Liver (tissue), 3 donors: ENCODE measurements around the gene POLN.

Experiments used
- EGR1 ChIP-seq, 2 donors: IDR thresholded peaks; 2 replicates each; pipeline ENCODE4 v1.6.1; 2016 to 2018; ENCODE audit warnings: antibody characterized with exemption in 2 of 2, low read depth in 2 of 2
- FOXA2 ChIP-seq: IDR thresholded peaks from 2 replicates; pipeline ENCODE4 v1.6.1; 2016; ENCODE audit warnings: antibody characterized with exemption
- GABPA ChIP-seq, 2 donors: IDR thresholded peaks in 1 of 2; conservative IDR thresholded peaks in 1 of 2; 2 replicates each; pipeline ENCODE4 v1.6.1; 2016; ENCODE audit warnings: antibody characterized with exemption in 2 of 2, mild to moderate bottlenecking in 1 of 2, moderate library complexity in 1 of 2
- HNF4G ChIP-seq: IDR thresholded peaks from 2 replicates; pipeline ENCODE4 v1.6.1; 2016; ENCODE audit warnings: antibody characterized with exemption
- RAD21 ChIP-seq, 2 donors: IDR thresholded peaks; 2 replicates each; pipeline ENCODE4 v1.6.1; 2016; ENCODE audit warnings: antibody characterized with exemption in 2 of 2, mild to moderate bottlenecking in 2 of 2
- RXRA ChIP-seq, 2 donors: IDR thresholded peaks; 2 replicates each; pipeline ENCODE4 v1.6.1; 2017 to 2018; ENCODE audit warnings: antibody characterized with exemption in 2 of 2, mild to moderate bottlenecking in 1 of 2
- SP1 ChIP-seq: IDR thresholded peaks from 2 replicates; pipeline ENCODE4 v1.6.1; 2018; ENCODE audit warnings: antibody characterized with exemption, mild to moderate bottlenecking
- TAF1 ChIP-seq: conservative IDR thresholded peaks from 2 replicates; pipeline ENCODE4 v1.6.1; 2016; ENCODE audit warnings: antibody characterized with exemption, mild to moderate bottlenecking
- YY1 ChIP-seq: IDR thresholded peaks from 2 replicates; pipeline ENCODE4 v1.6.1; 2016; ENCODE audit warnings: antibody characterized with exemption, mild to moderate bottlenecking
- TF ChIP-seq, protein P1 (sequence below): IDR thresholded peaks from 2 replicates; pipeline ENCODE4 v1.6.1; 2016; ENCODE audit warnings: antibody characterized with exemption, mild to moderate bottlenecking
- TF ChIP-seq, protein P2 (sequence below): fragments of 150-350 bp; IDR thresholded peaks from 2 replicates; pipeline ENCODE4 v1.5.1; 2017; ENCODE audit warnings: improper control_type of control experiment, low read depth, low read length; ENCODE audit not compliant: missing input control
- TF ChIP-seq, protein P3 (sequence below): IDR thresholded peaks from 2 replicates; pipeline ENCODE4 v1.6.1; 2016; ENCODE audit warnings: antibody characterized with exemption
- donor health status: healthy.
- donor health status: healthy.

DNA sequence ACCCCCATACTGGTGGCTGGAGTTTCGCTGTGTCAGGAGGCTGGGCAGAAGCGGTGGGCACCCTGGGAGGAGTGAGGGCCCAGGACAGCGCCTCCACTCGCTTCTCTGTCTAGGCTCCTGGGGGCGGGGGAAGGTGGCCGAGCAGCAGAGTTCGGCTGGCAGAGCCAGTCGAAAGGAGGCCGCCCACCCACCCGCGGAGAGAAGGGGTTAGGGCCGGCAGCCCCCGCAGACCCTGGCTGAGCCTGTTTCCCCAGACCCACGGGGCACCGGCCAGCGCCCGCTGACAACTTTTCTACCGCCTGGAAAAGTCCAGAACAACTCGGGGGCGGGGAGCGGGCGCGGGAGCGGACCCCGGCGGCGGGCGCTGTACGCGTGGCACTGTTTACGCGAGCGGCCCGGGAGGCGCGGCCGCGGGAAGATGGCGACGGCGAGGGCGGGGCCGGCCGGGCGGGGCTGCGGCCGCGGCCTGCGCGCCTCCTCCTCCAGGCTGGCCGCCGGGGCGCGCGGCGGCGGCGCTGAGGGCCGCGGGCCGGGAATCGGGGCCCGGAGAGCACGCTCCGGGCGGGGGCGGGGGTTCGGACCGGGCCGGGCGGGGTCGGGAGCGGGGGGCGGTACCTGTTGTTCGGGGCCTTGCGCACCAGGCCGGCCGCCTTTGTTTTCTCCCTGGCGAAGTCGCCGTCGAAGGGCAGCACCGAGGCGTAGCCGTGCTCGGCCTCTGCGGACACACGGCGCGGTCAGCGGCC is 19.4 kb upstream of the POLN start:
- TF ChIP-seq, protein P1, sequence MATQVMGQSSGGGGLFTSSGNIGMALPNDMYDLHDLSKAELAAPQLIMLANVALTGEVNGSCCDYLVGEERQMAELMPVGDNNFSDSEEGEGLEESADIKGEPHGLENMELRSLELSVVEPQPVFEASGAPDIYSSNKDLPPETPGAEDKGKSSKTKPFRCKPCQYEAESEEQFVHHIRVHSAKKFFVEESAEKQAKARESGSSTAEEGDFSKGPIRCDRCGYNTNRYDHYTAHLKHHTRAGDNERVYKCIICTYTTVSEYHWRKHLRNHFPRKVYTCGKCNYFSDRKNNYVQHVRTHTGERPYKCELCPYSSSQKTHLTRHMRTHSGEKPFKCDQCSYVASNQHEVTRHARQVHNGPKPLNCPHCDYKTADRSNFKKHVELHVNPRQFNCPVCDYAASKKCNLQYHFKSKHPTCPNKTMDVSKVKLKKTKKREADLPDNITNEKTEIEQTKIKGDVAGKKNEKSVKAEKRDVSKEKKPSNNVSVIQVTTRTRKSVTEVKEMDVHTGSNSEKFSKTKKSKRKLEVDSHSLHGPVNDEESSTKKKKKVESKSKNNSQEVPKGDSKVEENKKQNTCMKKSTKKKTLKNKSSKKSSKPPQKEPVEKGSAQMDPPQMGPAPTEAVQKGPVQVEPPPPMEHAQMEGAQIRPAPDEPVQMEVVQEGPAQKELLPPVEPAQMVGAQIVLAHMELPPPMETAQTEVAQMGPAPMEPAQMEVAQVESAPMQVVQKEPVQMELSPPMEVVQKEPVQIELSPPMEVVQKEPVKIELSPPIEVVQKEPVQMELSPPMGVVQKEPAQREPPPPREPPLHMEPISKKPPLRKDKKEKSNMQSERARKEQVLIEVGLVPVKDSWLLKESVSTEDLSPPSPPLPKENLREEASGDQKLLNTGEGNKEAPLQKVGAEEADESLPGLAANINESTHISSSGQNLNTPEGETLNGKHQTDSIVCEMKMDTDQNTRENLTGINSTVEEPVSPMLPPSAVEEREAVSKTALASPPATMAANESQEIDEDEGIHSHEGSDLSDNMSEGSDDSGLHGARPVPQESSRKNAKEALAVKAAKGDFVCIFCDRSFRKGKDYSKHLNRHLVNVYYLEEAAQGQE: no peak
- TF ChIP-seq, protein P2, sequence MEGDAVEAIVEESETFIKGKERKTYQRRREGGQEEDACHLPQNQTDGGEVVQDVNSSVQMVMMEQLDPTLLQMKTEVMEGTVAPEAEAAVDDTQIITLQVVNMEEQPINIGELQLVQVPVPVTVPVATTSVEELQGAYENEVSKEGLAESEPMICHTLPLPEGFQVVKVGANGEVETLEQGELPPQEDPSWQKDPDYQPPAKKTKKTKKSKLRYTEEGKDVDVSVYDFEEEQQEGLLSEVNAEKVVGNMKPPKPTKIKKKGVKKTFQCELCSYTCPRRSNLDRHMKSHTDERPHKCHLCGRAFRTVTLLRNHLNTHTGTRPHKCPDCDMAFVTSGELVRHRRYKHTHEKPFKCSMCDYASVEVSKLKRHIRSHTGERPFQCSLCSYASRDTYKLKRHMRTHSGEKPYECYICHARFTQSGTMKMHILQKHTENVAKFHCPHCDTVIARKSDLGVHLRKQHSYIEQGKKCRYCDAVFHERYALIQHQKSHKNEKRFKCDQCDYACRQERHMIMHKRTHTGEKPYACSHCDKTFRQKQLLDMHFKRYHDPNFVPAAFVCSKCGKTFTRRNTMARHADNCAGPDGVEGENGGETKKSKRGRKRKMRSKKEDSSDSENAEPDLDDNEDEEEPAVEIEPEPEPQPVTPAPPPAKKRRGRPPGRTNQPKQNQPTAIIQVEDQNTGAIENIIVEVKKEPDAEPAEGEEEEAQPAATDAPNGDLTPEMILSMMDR: no peak
- TF ChIP-seq HNF4G (no peak), RAD21 (IDR thresholded peaks at IDR 0.05) (no peak), SP1 (no peak), TAF1 (no peak), YY1 (no peak), GABPA (IDR thresholded peaks at IDR 0.05 in 1 of 2, conservative IDR thresholded peaks at IDR 0.05 in 1 of 2) (no peak), FOXA2 (no peak), RXRA (IDR thresholded peaks at IDR 0.05) (no peak), EGR1 (IDR thresholded peaks at IDR 0.05; ENCODE audit: low read depth in 2 of 2) (no peak)
- TF ChIP-seq, protein P3, sequence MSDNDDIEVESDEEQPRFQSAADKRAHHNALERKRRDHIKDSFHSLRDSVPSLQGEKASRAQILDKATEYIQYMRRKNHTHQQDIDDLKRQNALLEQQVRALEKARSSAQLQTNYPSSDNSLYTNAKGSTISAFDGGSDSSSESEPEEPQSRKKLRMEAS: no peak
